ENCODE results near the gene CPNE4. TPM values are rescaled to one million over a fixed set of nuclear protein-coding genes. Genes with fewer than 3 reads are reported as not detected.

The CPNE4 gene
- total and polyA plus RNA-seq, 2 donors from 2014 or later: 0.79 to 1.2 TPM

DNA sequence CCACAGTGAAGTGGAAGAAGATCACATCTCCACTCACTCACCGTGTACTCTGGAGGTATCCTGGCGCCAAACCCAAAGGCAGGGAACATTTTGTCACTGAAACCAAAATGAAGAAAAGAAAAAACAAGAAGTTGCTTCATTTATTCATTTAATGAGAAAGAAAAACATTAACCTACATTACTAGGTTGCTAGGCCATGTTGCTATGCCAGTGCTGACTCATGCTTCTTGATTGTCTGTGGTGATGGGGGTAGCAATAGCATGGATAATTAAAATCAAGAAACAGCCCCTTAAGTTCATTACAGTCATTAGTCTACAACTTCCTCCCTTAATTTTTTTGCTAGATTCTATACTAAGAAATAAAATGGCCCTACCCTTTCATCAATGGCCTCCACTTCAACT is 479.4 kb downstream of the CPNE4 start:
- FAIRE-seq: no peak
- TF ChIP-seq, protein P1, sequence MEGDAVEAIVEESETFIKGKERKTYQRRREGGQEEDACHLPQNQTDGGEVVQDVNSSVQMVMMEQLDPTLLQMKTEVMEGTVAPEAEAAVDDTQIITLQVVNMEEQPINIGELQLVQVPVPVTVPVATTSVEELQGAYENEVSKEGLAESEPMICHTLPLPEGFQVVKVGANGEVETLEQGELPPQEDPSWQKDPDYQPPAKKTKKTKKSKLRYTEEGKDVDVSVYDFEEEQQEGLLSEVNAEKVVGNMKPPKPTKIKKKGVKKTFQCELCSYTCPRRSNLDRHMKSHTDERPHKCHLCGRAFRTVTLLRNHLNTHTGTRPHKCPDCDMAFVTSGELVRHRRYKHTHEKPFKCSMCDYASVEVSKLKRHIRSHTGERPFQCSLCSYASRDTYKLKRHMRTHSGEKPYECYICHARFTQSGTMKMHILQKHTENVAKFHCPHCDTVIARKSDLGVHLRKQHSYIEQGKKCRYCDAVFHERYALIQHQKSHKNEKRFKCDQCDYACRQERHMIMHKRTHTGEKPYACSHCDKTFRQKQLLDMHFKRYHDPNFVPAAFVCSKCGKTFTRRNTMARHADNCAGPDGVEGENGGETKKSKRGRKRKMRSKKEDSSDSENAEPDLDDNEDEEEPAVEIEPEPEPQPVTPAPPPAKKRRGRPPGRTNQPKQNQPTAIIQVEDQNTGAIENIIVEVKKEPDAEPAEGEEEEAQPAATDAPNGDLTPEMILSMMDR (IDR thresholded peaks at IDR 0.05; ENCODE audit: borderline replicate concordance, extremely low read depth, insufficient read depth): no peak
- intact Hi-C loops (cut with DNase I): no loop called here

DNA sequence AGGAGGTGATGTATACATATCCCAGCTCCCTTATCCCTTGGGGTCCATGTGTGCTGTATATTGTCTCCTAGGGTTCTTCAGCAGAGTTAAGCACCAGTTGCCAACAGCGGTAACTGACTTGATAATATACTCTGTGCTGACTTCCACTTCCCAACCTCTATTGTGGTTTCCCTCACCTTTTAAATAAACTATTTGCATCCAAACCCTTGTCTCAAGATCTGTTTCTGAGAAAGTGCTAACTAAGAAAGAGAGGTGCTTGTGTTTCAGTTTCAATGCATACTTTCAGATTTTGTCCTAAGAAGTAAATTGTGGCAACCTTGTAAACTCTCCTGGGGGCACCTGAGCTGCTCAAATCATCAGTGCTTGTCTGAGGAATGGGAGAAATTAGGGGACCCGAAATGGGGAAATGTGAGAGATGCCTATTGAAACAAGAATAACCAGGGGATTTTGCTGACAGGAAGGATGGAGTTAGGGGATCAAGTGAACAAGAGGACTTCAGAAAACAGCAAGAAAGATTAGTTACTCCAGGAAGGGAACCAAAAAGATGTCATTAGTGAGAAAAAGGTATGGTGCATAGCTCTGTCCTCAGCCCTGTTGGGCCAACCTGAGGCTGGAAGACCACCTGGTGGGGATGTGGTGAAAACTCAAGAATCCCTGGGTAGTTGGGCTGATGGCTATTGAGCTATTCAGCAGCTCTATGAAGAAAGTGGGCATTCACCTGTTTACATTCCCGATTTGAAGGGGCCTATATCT is 481.1 kb downstream of the CPNE4 start:
- no peaks in the 10 kb centered on the region for H3K9me3 ChIP-seq (ENCODE audit: control insufficient read depth in 2 of 3, insufficient read depth in 1 of 3, low read length in 3 of 3)
- H3K9ac ChIP-seq (ENCODE audit: low read length in 3 of 3): no peak overlapping the region
- intact Hi-C loops (cut with DNase I): no loop called here
- no peak overlapping the region for H3K27ac ChIP-seq (ENCODE audit: low read depth in 2 of 2, low read length in 2 of 2)
- TF ChIP-seq, protein P1 (IDR thresholded peaks at IDR 0.05; ENCODE audit: borderline replicate concordance, extremely low read depth, insufficient read depth): no peak
- no peak for FAIRE-seq
- no peak for DNase-seq
- H3K36me3 ChIP-seq (ENCODE audit: control insufficient read depth in 2 of 3, insufficient read depth in 3 of 3, low read length in 3 of 3): no peaks in the 10 kb centered on the region
- H3K27me3 ChIP-seq (ENCODE audit: control insufficient read depth, insufficient read depth, low read length): no peaks in the 10 kb centered on the region
- no peaks in the 10 kb centered on the region for H3K4me1 ChIP-seq (ENCODE audit: control insufficient read depth in 2 of 3, insufficient read depth in 2 of 3, low read depth in 1 of 3, low read length in 3 of 3)
- H3K4me3 ChIP-seq (ENCODE audit: low read length in 3 of 3): no peak overlapping the region

More for the DNA sequence above, 479.4 kb downstream of the CPNE4 start:
- Histone ChIP-seq H3K9ac (ENCODE audit: low read length in 3 of 3) (no peak overlapping the region), H3K9me3 (ENCODE audit: control insufficient read depth in 2 of 3, insufficient read depth in 1 of 3, low read length in 3 of 3) (no peaks in the 10 kb centered on the region), H3K27ac (ENCODE audit: low read depth in 2 of 2, low read length in 2 of 2) (no peak overlapping the region), H3K4me1 (ENCODE audit: control insufficient read depth in 2 of 3, insufficient read depth in 2 of 3, low read depth in 1 of 3, low read length in 3 of 3) (no peaks in the 10 kb centered on the region), H3K36me3 (ENCODE audit: control insufficient read depth in 2 of 3, insufficient read depth in 3 of 3, low read length in 3 of 3) (no peaks in the 10 kb centered on the region), H3K27me3 (ENCODE audit: control insufficient read depth, insufficient read depth, low read length) (no peaks in the 10 kb centered on the region), H3K4me3 (ENCODE audit: low read length in 3 of 3) (no peak overlapping the region)
- DNase-seq: no peak

DNA sequence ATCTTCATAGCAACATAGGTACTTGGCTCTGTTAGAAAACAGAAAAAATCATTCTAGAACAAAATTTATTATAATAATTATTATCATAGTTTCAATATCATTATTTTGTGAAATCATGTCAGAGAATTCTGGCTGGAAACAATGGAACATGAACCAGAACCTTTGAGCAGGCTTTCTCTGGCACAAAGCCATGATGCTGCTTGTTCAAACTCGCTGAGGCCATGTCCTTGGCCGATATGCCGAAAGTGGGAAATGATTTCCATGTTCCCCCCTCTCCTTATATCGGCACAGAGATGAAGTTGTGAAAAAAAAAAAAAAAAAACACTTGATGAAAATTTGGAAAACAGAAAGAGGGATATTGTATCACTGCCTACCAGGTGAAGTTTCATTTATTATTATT is 483.1 kb downstream of the CPNE4 start:
- FAIRE-seq (no peak), DNase-seq (no peak)
- H3K27me3 ChIP-seq (ENCODE audit: control insufficient read depth, insufficient read depth, low read length): no peaks in the 10 kb centered on the region
- H3K27ac ChIP-seq (ENCODE audit: low read depth in 2 of 2, low read length in 2 of 2): no peak overlapping the region
- TF ChIP-seq, protein P1 (IDR thresholded peaks at IDR 0.05; ENCODE audit: borderline replicate concordance, extremely low read depth, insufficient read depth): no peak
- H3K4me3 ChIP-seq (ENCODE audit: low read length in 3 of 3): no peak overlapping the region
- H3K9ac ChIP-seq (ENCODE audit: low read length in 3 of 3): no peak overlapping the region
- H3K36me3 ChIP-seq (ENCODE audit: control insufficient read depth in 2 of 3, insufficient read depth in 3 of 3, low read length in 3 of 3): no peaks in the 10 kb centered on the region
- intact Hi-C loops (cut with DNase I): no loop called here
- no peaks in the 10 kb centered on the region for H3K9me3 ChIP-seq (ENCODE audit: control insufficient read depth in 2 of 3, insufficient read depth in 1 of 3, low read length in 3 of 3)
- H3K4me1 ChIP-seq (ENCODE audit: control insufficient read depth in 2 of 3, insufficient read depth in 2 of 3, low read depth in 1 of 3, low read length in 3 of 3): no peaks in the 10 kb centered on the region

Data from kidney (tissue), 14 donors.